Keratinocyte (primary cell): Measurements from ENCODE around the gene WRAP73. TPM values are rescaled to one million over a fixed set of nuclear protein-coding genes. Genes with fewer than 3 reads are reported as not detected.

Source experiments
- DNase-seq: peaks from one replicate; pipeline ENCODE4 v3.0.0-alpha.2; 2011; ENCODE audit warnings: low read depth, missing footprints, low spot score
- FAIRE-seq: peaks from 2 replicates; lab custom pipeline; 2011; peaks lifted over from hg19 to GRCh38; lab: Jason Lieb, UNC
- H2AFZ ChIP-seq: 2 replicates; pipeline ENCODE4 v1.6.0; 2012; ENCODE audit warnings: low read length, control low read depth, inconsistent platforms; ENCODE audit not compliant: control insufficient read depth
- H3K27ac ChIP-seq: 2 replicates; pipeline ENCODE4 v1.5.1; 2011; ENCODE audit warnings: low read length; ENCODE audit not compliant: control insufficient read depth, insufficient read depth
- H3K27me3 ChIP-seq: 3 replicates; pipeline ENCODE4 v1.6.0; 2011; ENCODE audit warnings: low read length; ENCODE audit not compliant: control insufficient read depth, insufficient read depth; ENCODE audit errors: extremely low read depth
- H3K36me3 ChIP-seq, 2 experiments: 2 replicates in 1 of 2; 3 replicates in 1 of 2; pipeline ENCODE4 v1.5.1; 2011; ENCODE audit warnings: low read length in 2 of 2, mild to moderate bottlenecking in 1 of 2; ENCODE audit not compliant: control insufficient read depth in 2 of 2, insufficient read depth in 2 of 2; ENCODE audit errors: extremely low read depth in 1 of 2
- H3K4me1 ChIP-seq: 3 replicates; pipeline ENCODE4 v1.5.1; 2011; ENCODE audit warnings: low read length; ENCODE audit not compliant: control insufficient read depth, insufficient read depth; ENCODE audit errors: extremely low read depth
- H3K4me2 ChIP-seq: 3 replicates; pipeline ENCODE4 v1.6.0; 2011; ENCODE audit warnings: low read depth, low read length; ENCODE audit not compliant: control insufficient read depth, insufficient read depth; ENCODE audit errors: extremely low read depth
- H3K4me3 ChIP-seq, 3 experiments: fragments of 200-600 bp in 1 of 3; sonication (generic) in 1 of 3; 2 replicates in 2 of 3; 3 replicates in 1 of 3; pipeline ENCODE4 v1.5.1; 2011 to 2016; ENCODE audit warnings: low read length in 3 of 3, mild to moderate bottlenecking in 3 of 3, control low read depth in 2 of 3, inconsistent platforms in 1 of 3, low read depth in 1 of 3, mixed read lengths in 1 of 3, mixed run types in 1 of 3, moderate library complexity in 1 of 3; ENCODE audit not compliant: control insufficient read depth in 2 of 3, insufficient read depth in 2 of 3; ENCODE audit errors: extremely low read depth in 1 of 3
- H3K79me2 ChIP-seq: 2 replicates; pipeline ENCODE4 v1.6.0; 2012; ENCODE audit warnings: low read length; ENCODE audit not compliant: control insufficient read depth, insufficient read depth
- H3K9ac ChIP-seq: 3 replicates; pipeline ENCODE4 v1.6.0; 2011; ENCODE audit warnings: low read length; ENCODE audit not compliant: control insufficient read depth, insufficient read depth; ENCODE audit errors: extremely low read depth
- H3K9me1 ChIP-seq: 3 replicates; pipeline ENCODE4 v1.6.0; 2011; ENCODE audit warnings: low read length; ENCODE audit not compliant: control insufficient read depth, insufficient read depth; ENCODE audit errors: extremely low read depth
- H3K9me3 ChIP-seq: 2 replicates; pipeline ENCODE4 v1.5.1; 2012; ENCODE audit warnings: low read depth, low read length; ENCODE audit not compliant: control insufficient read depth
- H4K20me1 ChIP-seq: 3 replicates; pipeline ENCODE4 v1.6.0; 2011; ENCODE audit warnings: low read length; ENCODE audit not compliant: control insufficient read depth, insufficient read depth; ENCODE audit errors: extremely low read depth
- EZH2 ChIP-seq: IDR thresholded peaks from one replicate; pipeline ENCODE4 v1.6.1; 2012; ENCODE audit warnings: inconsistent platforms, mild to moderate bottlenecking, low read length, moderate library complexity
- dilution Hi-C: fragments of 300-500 bp; cut with MboI; formaldehyde crosslinking; loops from one replicate; pipeline ENCODE4 v1.7.0; 2020; ENCODE audit warnings: low sequenced_read_pairs; ENCODE audit not compliant: extremely low pct_ligation_motif_present
- polyA plus RNA-seq, 5 experiments: library from polyadenylated mRNA; depleted of rRNA in 3 of 5; stranded (reverse) in 3 of 5; stranded (forward) in 1 of 5; unstranded in 1 of 5; fragments of >200 nt; gene quantifications; 1 replicate in 1 of 5; 2 replicates in 3 of 5; 3 replicates in 1 of 5; pipeline versions ENCODE4 v1.2.1 to v1.2.3, GENCODE V29; 2011 to 2012; ENCODE audit warnings: missing spikeins in 2 of 5, low read depth in 1 of 5, low replicate concordance in 1 of 5
- TF ChIP-seq, protein P1 (sequence below), 3 experiments: IDR thresholded peaks in 1 of 3; conservative IDR thresholded peaks in 1 of 3; optimal IDR thresholded peaks in 1 of 3; 2 replicates in 2 of 3; 3 replicates in 1 of 3; pipeline versions ENCODE3 to v1.5.1; 2011; ENCODE audit warnings: low read length in 3 of 3, mild to moderate bottlenecking in 3 of 3, moderate library complexity in 2 of 3, control low read depth in 1 of 3, inconsistent platforms in 1 of 3; ENCODE audit not compliant: insufficient read depth in 2 of 3; ENCODE audit errors: extremely low read depth in 1 of 3

The WRAP73 gene
- polyA plus RNA-seq, 1 donor (not counting 4 experiments of a cell fraction or from before 2014, with no cell fraction given): 18.9 TPM

DNA sequence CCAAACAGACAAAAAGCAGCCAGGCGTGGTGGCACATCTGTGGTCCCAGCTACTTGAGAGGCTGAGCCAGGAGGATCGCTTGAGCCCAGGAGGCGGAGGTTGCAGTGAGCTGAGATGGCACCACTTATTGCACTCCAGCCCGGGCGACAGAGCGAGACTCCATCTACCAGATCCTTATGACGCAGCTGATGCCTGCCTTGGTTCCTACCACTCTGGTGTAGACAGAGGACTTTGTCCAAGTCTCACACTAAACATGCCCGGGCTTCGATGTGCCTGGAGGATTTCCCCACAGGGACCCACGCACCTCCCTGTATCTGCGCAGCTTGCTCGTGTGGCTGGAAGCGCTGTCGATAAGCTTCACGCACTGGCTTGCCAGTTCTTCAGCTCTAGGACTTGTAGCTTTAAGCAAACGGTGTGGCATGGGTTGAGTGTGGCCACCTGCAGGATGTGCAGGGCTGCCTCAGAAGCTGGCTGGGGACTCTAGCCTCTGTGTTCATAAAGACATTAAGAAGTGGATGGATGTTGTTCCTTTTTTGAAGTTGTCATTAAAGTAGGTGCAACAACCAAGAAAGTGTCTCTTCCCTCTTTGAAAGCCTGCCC lies 20.2 kb downstream of the WRAP73 start:
- no peak for DNase-seq

DNA sequence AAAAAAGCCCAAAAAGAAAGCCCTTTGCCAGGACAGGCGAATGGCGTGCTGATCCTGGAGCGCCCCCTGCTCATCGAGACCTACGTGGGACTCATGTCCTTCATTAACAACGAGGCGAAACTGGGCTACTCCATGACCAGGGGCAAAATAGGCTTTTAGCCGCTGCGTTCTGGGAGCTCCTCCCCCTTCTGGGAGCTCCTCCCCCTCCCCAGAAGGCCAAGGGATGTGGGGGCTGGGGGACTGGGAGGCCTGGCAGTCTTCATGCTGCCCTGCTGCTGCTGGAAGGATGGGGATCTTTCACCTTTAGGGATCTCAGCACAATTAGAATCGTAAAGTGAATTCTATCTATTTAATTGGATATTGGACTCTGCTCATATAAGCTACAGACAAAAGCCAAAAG lies 21.5 kb downstream of the WRAP73 start:
- Histone ChIP-seq H3K4me3 (no peak overlapping the region), H2AFZ (no peak overlapping the region), H3K79me2 (no peaks in the 10 kb centered on the region), H3K4me1 (peaks cover 13% of the 10 kb centered on the region), H3K4me2 (no peak overlapping the region), H3K27me3 (no peaks in the 10 kb centered on the region), H3K9me1 (no peaks in the 10 kb centered on the region), H3K27ac (no peak overlapping the region), H3K9me3 (no peaks in the 10 kb centered on the region), H3K36me3 (peaks cover 9 to 14% of the 10 kb centered on the region in 2 experiments), H3K9ac (no peak overlapping the region), H4K20me1 (no peaks in the 10 kb centered on the region)
- FAIRE-seq: no peak
- TF ChIP-seq EZH2: no peak
- TF ChIP-seq, protein P1, sequence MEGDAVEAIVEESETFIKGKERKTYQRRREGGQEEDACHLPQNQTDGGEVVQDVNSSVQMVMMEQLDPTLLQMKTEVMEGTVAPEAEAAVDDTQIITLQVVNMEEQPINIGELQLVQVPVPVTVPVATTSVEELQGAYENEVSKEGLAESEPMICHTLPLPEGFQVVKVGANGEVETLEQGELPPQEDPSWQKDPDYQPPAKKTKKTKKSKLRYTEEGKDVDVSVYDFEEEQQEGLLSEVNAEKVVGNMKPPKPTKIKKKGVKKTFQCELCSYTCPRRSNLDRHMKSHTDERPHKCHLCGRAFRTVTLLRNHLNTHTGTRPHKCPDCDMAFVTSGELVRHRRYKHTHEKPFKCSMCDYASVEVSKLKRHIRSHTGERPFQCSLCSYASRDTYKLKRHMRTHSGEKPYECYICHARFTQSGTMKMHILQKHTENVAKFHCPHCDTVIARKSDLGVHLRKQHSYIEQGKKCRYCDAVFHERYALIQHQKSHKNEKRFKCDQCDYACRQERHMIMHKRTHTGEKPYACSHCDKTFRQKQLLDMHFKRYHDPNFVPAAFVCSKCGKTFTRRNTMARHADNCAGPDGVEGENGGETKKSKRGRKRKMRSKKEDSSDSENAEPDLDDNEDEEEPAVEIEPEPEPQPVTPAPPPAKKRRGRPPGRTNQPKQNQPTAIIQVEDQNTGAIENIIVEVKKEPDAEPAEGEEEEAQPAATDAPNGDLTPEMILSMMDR (optimal IDR thresholded peaks at IDR 0.05 in 1 of 3, IDR thresholded peaks at IDR 0.05 in 1 of 3, conservative IDR thresholded peaks at IDR 0.05 in 1 of 3; ENCODE audit: extremely low read depth in 1 of 3, insufficient read depth in 2 of 3, low read length in 3 of 3): no peak
- DNase-seq: no peak
- dilution Hi-C loops: loop anchor here (25.0 kb wide), 1 partner anchor 91 kb away; no protein-coding TSS in a partner anchor

More for the DNA sequence above, 20.2 kb downstream of the WRAP73 start:
- Histone ChIP-seq H2AFZ (no peak overlapping the region), H3K4me1 (peaks cover 7% of the 10 kb centered on the region), H3K27me3 (no peaks in the 10 kb centered on the region), H3K4me2 (no peak overlapping the region), H3K9me3 (no peaks in the 10 kb centered on the region), H3K9ac (no peak overlapping the region), H3K36me3 (peaks cover 13 to 17% of the 10 kb centered on the region in 2 experiments), H3K79me2 (no peaks in the 10 kb centered on the region), H4K20me1 (no peaks in the 10 kb centered on the region), H3K4me3 (no peak overlapping the region), H3K27ac (no peak overlapping the region), H3K9me1 (no peaks in the 10 kb centered on the region)
- TF ChIP-seq EZH2: no peak
- TF ChIP-seq, protein P1 (optimal IDR thresholded peaks at IDR 0.05 in 1 of 3, IDR thresholded peaks at IDR 0.05 in 1 of 3, conservative IDR thresholded peaks at IDR 0.05 in 1 of 3; ENCODE audit: extremely low read depth in 1 of 3, insufficient read depth in 2 of 3, low read length in 3 of 3): no peak
- FAIRE-seq: no peak
- dilution Hi-C loops: loop anchor here (25.0 kb wide), 1 partner anchor 92 kb away; no protein-coding TSS in a partner anchor
